ENCODE results near the gene CTSC. TPM values are rescaled to one million over a fixed set of nuclear protein-coding genes. Genes with fewer than 3 reads are reported as not detected.

CTSC gene
- polyA plus RNA-seq, 1 of the 3 experiments (the other 2 are of a cell fraction): 104 TPM

GRCh38 chr11:88333862-88334261 is 3.7 kb downstream of the CTSC start:
- POLR2A ChIA-PET: no interaction called here
- no peak overlapping the region for H3K9ac ChIP-seq
- CTCF ChIA-PET: interaction anchor here (0.6 kb wide), 1 partner anchor 16 kb away, joined by 3 read pairs; no protein-coding TSS in a partner anchor
- peaks cover 27 to 46% of the 10 kb centered on the region in 2 experiments for H3K36me3 ChIP-seq (replicated peaks in 1 of 2; ENCODE audit: control insufficient read depth in 1 of 2, insufficient read depth in 2 of 2, low read length in 1 of 2)
- H2AFZ ChIP-seq (ENCODE audit: low read depth): no peak overlapping the region
- no peak for DNase-seq
- no peaks in the 10 kb centered on the region for H4K20me1 ChIP-seq (ENCODE audit: insufficient read depth)
- H3K79me2 ChIP-seq (ENCODE audit: insufficient read depth): peaks cover 31% of the 10 kb centered on the region
- 94% methylated on average over 2 of the region's 2 CpGs for WGBS (ENCODE audit: low lambda C conversion rate)
- H3K27ac ChIP-seq (ENCODE audit: low read depth in 2 of 2, low read length in 1 of 2): no peak overlapping the region
- no peak overlapping the region for H3K4me2 ChIP-seq
- TF ChIP-seq TEAD4 (IDR thresholded peaks at IDR 0.05; ENCODE audit: borderline replicate concordance, insufficient read depth) (no peak), CTCF (IDR thresholded peaks at IDR 0.05) (no peak), EP300 (IDR thresholded peaks at IDR 0.05; ENCODE audit: borderline replicate concordance in 1 of 2, low read depth in 1 of 2, low read length in 1 of 2) (no peak), CHD2 (IDR thresholded peaks at IDR 0.05; ENCODE audit: low read length, partially characterized antibody) (no peak), FOSL2 (IDR thresholded peaks at IDR 0.05; ENCODE audit: borderline replicate concordance, low read depth) (no peak), ZBTB33 (IDR thresholded peaks at IDR 0.05; ENCODE audit: borderline replicate concordance, low read depth) (no peak), EZH2phosphoT487 (IDR thresholded peaks at IDR 0.05; ENCODE audit: borderline replicate concordance, low read depth) (no peak), RCOR1 (IDR thresholded peaks at IDR 0.05; ENCODE audit: low read length) (no peak), RXRA (IDR thresholded peaks at IDR 0.05; ENCODE audit: borderline replicate concordance, low read depth) (no peak), GATA2 (CRISPR knock-in tag; IDR thresholded peaks at IDR 0.05) (no peak), NFIC (IDR thresholded peaks at IDR 0.05; ENCODE audit: borderline replicate concordance) (no peak), REST (IDR thresholded peaks at IDR 0.05; ENCODE audit: low read depth, low read length) (no peak), RFX5 (IDR thresholded peaks at IDR 0.05; ENCODE audit: low read length) (no peak), SIN3A (IDR thresholded peaks at IDR 0.05; ENCODE audit: borderline replicate concordance, low read depth, low read length) (no peak), IRF3 (IDR thresholded peaks at IDR 0.05; ENCODE audit: low read depth, low read length) (no peak), FOXJ3 (CRISPR knock-in tag; IDR thresholded peaks at IDR 0.05) (no peak), USF2 (IDR thresholded peaks at IDR 0.05; ENCODE audit: borderline replicate concordance, low read depth, low read length) (no peak), YY1 (IDR thresholded peaks at IDR 0.05; ENCODE audit: low read depth) (no peak), JUND (IDR thresholded peaks at IDR 0.05) (no peak), GABPA (IDR thresholded peaks at IDR 0.05; ENCODE audit: low read depth) (no peak)
- peaks cover 5 to 10% of the 10 kb centered on the region in 2 experiments; a peak in 2 of 4 replicates for H3K4me1 ChIP-seq (ENCODE audit: control insufficient read depth in 1 of 2, insufficient read depth in 2 of 2, low read depth in 1 of 2, low read length in 1 of 2)
- H3K27me3 ChIP-seq (ENCODE audit: insufficient read depth): no peaks in the 10 kb centered on the region
- no peaks in the 10 kb centered on the region for H3K9me2 ChIP-seq
- no peak overlapping the region for H3K4me3 ChIP-seq (ENCODE audit: low read depth in 2 of 2, low read length in 1 of 2)
- H3F3A ChIP-seq (replicated peaks; ENCODE audit: insufficient read depth): no peaks in the 10 kb centered on the region
- no peaks in the 10 kb centered on the region for H3K9me3 ChIP-seq
